Uterus (tissue), 2 donors: ENCODE data around the gene FAM168A.

Experiments
- CTCF ChIP-seq, 4 experiments: fragments of 200-600 bp in 2 of 4; fragments of 450-650 bp in 2 of 4; sonication (generic) in 2 of 4; IDR thresholded peaks; one replicate each; pipeline ENCODE4 v1.5.1; 2016 to 2019; ENCODE audit warnings: antibody characterized with exemption in 4 of 4, mild to moderate bottlenecking in 2 of 4, moderate library complexity in 1 of 4
- POLR2A ChIP-seq, 2 donors: fragments of 450-650 bp; IDR thresholded peaks; one replicate each; pipeline ENCODE4 v1.6.1; 2016; ENCODE audit warnings: antibody characterized with exemption in 2 of 2, mild to moderate bottlenecking in 1 of 2, moderate library complexity in 1 of 2

DNA sequence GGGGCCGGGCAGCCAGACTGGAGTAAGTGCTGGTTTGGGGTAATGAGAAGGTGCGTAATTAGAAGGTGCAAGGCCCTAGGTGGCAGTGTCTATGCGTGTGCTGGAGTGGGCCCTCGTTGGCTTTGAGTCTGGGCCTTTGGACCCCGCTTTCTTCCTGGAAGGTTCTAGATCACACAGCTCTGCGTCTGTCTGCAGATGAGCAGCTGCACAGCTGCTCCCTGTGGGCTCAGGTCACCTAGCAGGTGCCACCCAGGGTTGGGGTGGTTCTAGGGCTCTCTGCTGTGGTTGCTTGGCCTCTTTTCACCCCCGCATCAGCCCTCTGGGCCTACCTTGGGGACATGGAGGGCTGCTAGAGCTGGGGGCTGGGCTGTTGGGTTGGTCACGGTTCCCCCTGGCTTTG is 211.4 kb downstream of the FAM168A start:
- TF ChIP-seq CTCF (IDR thresholded peaks at IDR 0.05) (no peak), POLR2A (IDR thresholded peaks at IDR 0.05) (no peak)
